HG03469 (cell line): Measurements from ENCODE around the gene PRICKLE2.

ENCODE experiments used
- ATAC-seq: cut with Tn5 transposase; IDR thresholded peaks from one replicate; pipeline ENCODE4 v1.9.1; 2021; ENCODE audit warnings: mild to moderate bottlenecking, moderate library complexity, moderate number of reproducible peaks; ENCODE audit not compliant: unreplicated experiment

PRICKLE2 gene

DNA sequence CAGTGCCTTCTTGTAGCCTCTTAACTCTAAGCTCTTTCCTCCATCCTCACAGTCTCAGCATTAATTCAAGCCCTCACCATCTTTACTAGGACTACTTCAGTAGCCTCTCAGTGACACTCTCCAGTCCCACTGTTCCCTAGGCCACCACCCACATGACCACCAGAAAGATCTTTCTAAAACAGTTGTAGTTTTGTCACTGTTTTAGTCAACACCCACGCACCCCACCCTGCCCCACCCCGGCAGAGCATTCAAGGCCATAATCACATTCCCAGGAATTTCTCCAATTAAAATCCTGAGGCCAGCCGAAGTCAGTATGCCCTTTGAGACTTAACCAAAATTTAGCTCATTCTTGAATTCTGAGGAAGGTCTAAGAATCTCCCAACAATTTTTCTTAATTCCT, 170.8 kb downstream of the PRICKLE2 start:
- no peak for ATAC-seq

DNA sequence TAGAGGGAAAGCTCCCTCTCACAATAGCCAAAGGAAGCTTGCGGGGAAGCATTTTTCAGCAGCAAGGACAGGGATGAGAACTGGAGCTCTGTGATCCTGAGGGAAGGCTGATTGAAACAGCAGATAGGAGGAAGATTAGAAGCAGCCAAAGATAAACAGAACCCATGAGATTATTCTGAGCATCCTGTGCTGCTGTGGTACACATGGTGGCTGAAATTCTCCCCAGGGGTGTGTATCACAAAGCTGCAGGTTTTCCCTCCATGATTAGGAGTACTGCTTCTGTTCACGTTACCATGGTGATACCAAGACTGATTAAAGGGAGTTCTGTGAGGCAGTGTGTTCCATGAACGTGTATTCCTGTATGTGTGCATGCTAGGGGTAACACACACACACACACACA, 171.7 kb downstream of the PRICKLE2 start:
- no peak for ATAC-seq

DNA sequence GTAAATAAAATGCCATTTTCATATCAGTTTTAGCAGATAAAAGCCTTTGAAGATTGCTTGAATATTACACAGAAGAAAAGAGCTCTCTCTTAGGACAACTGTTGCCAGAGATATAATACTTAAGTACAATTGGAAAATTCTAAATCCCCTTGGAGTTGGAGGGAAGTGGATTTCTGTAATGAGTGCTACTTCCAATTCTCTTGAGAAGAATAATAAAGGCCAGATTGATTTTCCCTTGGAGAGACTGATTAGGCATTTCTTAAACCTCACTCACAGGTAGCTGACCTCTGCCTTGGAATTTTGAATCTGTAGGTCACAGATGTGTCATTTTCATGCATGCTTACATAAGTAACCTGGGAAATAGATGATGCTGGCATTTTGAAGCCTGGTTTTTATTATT, 172.1 kb downstream of the PRICKLE2 start:
- ATAC-seq = no peak

DNA sequence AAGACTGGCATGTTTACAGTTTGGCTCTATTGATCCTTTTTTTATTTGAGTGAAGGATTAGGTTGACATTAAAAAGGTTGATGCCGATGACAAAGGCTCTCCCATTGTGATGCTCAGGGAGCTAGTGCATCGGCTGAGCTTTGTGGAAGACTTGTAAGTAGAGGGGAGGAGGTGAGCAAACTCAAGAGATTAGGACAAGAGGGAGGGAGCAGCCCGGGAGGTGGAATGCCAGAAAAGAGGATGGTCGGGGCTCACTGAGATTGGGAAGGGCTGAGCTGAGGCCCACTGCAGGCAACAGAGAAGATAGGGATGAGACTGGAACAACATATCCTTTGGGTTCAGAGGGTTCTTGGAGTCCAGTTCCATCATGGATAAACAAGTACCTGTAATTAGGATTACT, 175.4 kb downstream of the PRICKLE2 start:
- ATAC-seq = no peak

DNA sequence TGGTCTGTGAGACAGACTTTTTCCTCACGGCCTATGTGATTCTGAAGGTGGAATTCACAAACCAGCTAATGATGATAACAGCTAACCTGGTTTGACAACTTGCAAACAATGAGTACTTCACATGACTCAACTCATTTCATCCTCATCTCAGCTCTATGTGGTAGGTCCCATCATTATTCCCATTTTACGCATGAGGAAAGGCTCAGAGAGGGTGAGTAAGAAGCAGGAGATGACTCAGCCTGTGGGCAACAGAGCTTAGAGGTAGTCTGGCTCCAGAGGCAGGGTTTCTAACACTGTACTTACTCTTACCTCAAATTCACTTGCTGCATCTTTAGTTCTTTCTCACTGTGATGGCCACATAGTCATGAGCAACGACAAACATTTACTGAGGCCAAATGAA, 176.1 kb downstream of the PRICKLE2 start:
- ATAC-seq = no peak

DNA sequence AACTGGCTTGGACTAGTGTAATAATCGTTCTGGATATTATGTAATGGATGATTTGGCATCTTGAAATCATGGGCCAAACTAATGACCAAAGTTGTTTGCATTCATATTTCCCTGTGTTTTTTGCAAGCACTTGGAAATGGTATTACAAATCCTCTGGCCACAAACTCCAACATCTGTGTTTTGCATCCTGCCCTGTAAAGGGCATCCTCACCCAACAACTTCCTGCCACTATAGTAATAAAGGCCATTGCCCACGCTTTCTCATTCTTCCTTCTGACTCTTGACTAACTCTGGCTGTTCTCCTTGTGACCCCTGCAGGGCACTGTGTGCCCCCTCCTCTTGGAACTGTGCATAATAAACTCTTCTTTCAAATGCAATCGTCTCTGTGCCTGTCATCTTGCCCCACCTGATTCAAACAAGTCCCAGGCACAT, 176.6 kb downstream of the PRICKLE2 start:
- no peak for ATAC-seq

DNA sequence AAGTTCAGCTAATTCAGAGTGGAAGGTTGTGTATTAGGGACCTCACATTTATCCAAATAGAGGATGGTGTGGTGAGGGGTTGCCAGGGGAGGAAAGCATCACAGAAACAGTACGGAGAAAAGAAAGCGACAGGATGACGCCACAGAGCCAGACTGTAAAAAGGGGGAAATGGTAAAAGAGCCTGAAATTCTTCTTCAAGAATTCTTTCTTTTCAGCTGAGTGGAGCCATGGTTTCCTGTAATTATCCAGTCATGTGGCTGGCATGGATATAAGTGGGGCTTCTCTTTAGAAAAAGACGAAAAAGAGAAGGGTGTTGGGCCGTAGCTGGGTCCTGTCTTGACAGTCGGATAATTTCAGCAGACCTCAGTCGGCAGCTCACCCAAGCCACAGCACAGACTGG, 177.5 kb downstream of the PRICKLE2 start:
- no peak for ATAC-seq

DNA sequence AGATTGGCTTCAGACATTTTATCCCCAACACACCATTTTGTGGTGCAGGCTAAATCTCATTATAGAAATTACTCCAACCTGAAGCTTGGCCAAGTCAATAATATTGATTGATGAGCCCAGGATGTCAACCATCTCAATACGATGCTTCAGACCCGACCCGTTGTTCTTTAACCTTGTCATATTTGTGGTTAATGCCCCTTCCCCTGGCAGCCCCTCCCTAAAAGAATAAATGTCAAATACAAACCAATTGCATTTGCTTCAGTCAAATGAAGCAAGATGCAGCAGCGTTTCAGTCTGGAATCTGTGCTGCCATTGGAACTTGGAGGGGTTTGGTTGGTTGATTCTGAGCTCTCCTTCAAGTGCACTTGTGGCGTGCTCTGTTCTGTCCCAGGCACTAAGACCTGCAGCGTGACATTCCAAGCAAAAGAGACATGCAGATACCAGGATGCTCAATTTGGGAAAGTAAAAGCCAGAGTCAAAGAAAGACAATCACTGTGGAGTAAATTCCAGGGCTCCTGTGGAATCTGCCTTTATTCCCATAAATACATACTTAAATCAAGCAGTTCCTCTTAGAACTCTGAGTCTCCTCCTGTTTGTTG, 178.2 kb downstream of the PRICKLE2 start:
- no peak for ATAC-seq

DNA sequence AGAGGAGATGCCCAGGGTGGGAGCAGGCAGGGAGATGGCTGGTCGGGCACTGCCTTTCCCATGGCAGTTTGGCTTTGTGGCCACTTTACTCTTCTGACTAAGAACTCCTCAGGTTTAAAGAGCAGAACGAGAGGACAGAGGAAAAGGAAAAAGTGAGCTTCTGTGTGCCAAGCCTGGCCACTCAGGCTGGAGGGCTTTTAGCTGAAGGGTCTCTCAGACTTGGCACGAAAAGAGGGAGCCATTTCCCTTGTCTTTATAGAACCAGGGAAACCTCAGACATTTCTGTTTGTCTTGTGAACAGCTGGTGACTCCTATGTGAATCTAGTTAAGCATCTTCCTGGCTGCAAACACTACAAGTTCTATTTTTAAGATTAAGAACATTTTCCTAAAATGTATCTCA, 178.7 kb downstream of the PRICKLE2 start:
- no peak for ATAC-seq

DNA sequence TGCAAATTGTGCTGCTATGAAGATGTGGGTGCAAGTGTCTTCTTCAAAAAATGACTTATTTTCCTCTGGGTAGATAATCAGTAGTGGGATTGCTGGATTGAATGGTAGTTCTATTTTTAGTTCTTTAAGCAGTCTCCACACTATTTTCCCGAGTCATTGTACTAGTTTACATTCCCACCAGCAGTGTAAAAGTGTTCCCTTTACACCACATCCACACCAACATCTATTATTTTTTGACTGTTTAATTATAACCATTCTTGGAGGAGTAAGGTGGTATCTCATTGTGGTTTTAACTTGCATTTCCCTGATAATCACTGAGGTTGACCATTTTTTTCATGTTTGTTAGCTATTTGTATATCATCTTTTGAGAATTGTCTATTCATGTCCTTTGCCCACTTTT, 182.3 kb downstream of the PRICKLE2 start:
- no peak for ATAC-seq
